K562 (cell line): ENCODE measurements around the gene SLC2A9. TPM values are rescaled to one million over a fixed set of nuclear protein-coding genes. Genes with fewer than 3 reads are reported as not detected.

Experiments used
- ATAC-seq: fragments of 200-7000 bp; cut with Tn5 transposase; 3 replicates; pipeline ENCODE4 v1.9.1; 2020; ENCODE audit warnings: moderate library complexity
- BruUV-seq: library from RNA; stranded (reverse); fragments of 400-500 nt; replicated peaks from 2 replicates; lab custom pipeline; 2021; lab: Mats Ljungman, UMichigan
- CTCF ChIA-PET: fragments of 300-600 bp; formaldehyde crosslinking; extraction: SDS; loops from one replicate; lab custom pipeline; 2021; ENCODE audit warnings: low intra/inter-chr PET ratio; lab: Yijun Ruan, JAX
- POLR2A ChIA-PET: fragments of 300-600, 350-650 bp; sonication (Branson Sonifier 250); formaldehyde crosslinking; extraction: SDS; loops from one replicate; lab custom pipeline; 2021; ENCODE audit warnings: antibody characterized with exemption, inconsistent platforms; lab: Yijun Ruan, JAX
- DNase-seq, 4 experiments: peaks; one replicate each; pipeline versions ENCODE4 v3.0.0 to v3.0.0-alpha.2; 2011 to 2018; ENCODE audit warnings: low spot score in 3 of 4, mixed read lengths in 3 of 4; ENCODE audit errors: extremely low read depth in 1 of 4
- FAIRE-seq: peaks from 2 replicates; lab custom pipeline; 2011; peaks lifted over from hg19 to GRCh38; lab: Jason Lieb, UNC
- H2AFZ ChIP-seq: 2 replicates; pipeline ENCODE4 v1.6.0; 2011; ENCODE audit warnings: low read depth, low read length, control low read depth, inconsistent platforms
- H3K27ac ChIP-seq: fragments of 200-600 bp; 3 replicates; pipeline ENCODE4 v1.8.0; 2011; ENCODE audit warnings: low read depth, mild to moderate bottlenecking, control low read depth, inconsistent platforms, low read length, moderate library complexity, mixed read lengths; ENCODE audit errors: extremely low read depth
- H3K27me3 ChIP-seq, 2 experiments: fragments of 300-600 bp in 1 of 2; 2 replicates in 1 of 2; 3 replicates in 1 of 2; pipeline versions ENCODE4 v1.6.0 to v1.8.0; 2011; ENCODE audit warnings: inconsistent platforms in 2 of 2, low read length in 2 of 2, mild to moderate bottlenecking in 1 of 2, mixed read lengths in 1 of 2, moderate library complexity in 1 of 2; ENCODE audit not compliant: control insufficient read depth in 2 of 2, insufficient read depth in 2 of 2
- H3K36me3 ChIP-seq: fragments of 300-600 bp; 3 replicates; pipeline ENCODE4 v1.8.0; 2011; ENCODE audit warnings: mild to moderate bottlenecking, low read length, inconsistent platforms; ENCODE audit not compliant: control insufficient read depth, insufficient read depth
- H3K4me1 ChIP-seq, 2 experiments: fragments of 200-600 bp in 1 of 2; replicated peaks in 1 of 2; 2 replicates in 1 of 2; 3 replicates in 1 of 2; pipeline versions ENCODE4 v1.5.1 to v1.8.0; 2011; ENCODE audit warnings: inconsistent platforms in 2 of 2, low read length in 2 of 2, mild to moderate bottlenecking in 1 of 2, mixed read lengths in 1 of 2, moderate library complexity in 1 of 2; ENCODE audit not compliant: control insufficient read depth in 2 of 2, insufficient read depth in 2 of 2
- H3K4me2 ChIP-seq: 2 replicates; pipeline ENCODE4 v1.6.1; 2011; ENCODE audit warnings: low read length, control low read depth, inconsistent platforms, mixed read lengths; ENCODE audit not compliant: insufficient read depth
- H3K4me3 ChIP-seq: fragments of 200-600 bp; sonication (generic), shearing (Covaris generic); 2 replicates; pipeline ENCODE4 v1.5.1; 2016; ENCODE audit warnings: control low read depth, inconsistent platforms
- H3K79me2 ChIP-seq: fragments of 200-600 bp; 3 replicates; pipeline ENCODE4 v1.8.0; 2011; ENCODE audit warnings: low read length, inconsistent platforms; ENCODE audit not compliant: control insufficient read depth, insufficient read depth
- H3K9ac ChIP-seq, 2 experiments: 2 replicates each; pipeline versions ENCODE4 v1.6.0 to v1.6.1; 2011; ENCODE audit warnings: low read depth in 2 of 2, low read length in 2 of 2, control low read depth in 1 of 2, inconsistent platforms in 1 of 2, mild to moderate bottlenecking in 1 of 2, mixed read lengths in 1 of 2; ENCODE audit not compliant: insufficient read depth in 1 of 2
- H3K9me1 ChIP-seq: one replicate; pipeline ENCODE4 v1.6.0; 2011; ENCODE audit warnings: inconsistent platforms, mild to moderate bottlenecking, low read length, moderate library complexity; ENCODE audit not compliant: control insufficient read depth, insufficient read depth
- H3K9me3 ChIP-seq: replicated peaks from 2 replicates; pipeline ENCODE4 v1.5.1; 2011; ENCODE audit warnings: low read depth, low read length, inconsistent platforms; ENCODE audit not compliant: control insufficient read depth, insufficient read depth
- H4K20me1 ChIP-seq: replicated peaks from 2 replicates; pipeline ENCODE4 v1.6.1; 2011; ENCODE audit warnings: low read length, inconsistent platforms, mixed read lengths; ENCODE audit not compliant: control insufficient read depth, insufficient read depth
- HNRNPL ChIP-seq: fragments of 200-400 bp; formaldehyde crosslinking; IDR thresholded peaks from 2 replicates; pipeline ENCODE4 v1.6.1; 2017; ENCODE audit warnings: low read depth, mild to moderate bottlenecking, low read length
- PCBP2 ChIP-seq: fragments of 200-400 bp; formaldehyde crosslinking; IDR thresholded peaks from 2 replicates; pipeline ENCODE4 v1.6.1; 2018; ENCODE audit warnings: low read length, low read depth, mild to moderate bottlenecking, moderate library complexity; ENCODE audit not compliant: poor library complexity, severe bottlenecking
- RAD21 ChIP-seq, 2 experiments: fragments of 250-450 bp in 1 of 2; fragments of 450-650 bp in 1 of 2; sonication (Bioruptor Pico) in 1 of 2; formaldehyde crosslinking in 1 of 2; IDR thresholded peaks in 1 of 2; conservative IDR thresholded peaks in 1 of 2; 2 replicates each; pipeline versions ENCODE4 v1.4.0 to v1.8.0; 2020 to 2022; ENCODE audit warnings: mild to moderate bottlenecking in 2 of 2, moderate library complexity in 1 of 2
- RBM25 ChIP-seq: fragments of 200-400 bp; formaldehyde crosslinking; IDR thresholded peaks from 2 replicates; pipeline ENCODE4 v1.6.1; 2018; ENCODE audit warnings: low read length, low read depth, moderate library complexity; ENCODE audit not compliant: severe bottlenecking
- SRF ChIP-seq, 2 experiments: fragments of 250-450, 450-650 bp in 1 of 2; sonication (Bioruptor Pico) in 1 of 2; sonication (generic) in 1 of 2; formaldehyde crosslinking; IDR thresholded peaks; 2 replicates each; pipeline versions ENCODE4 v1.5.0 to v1.5.1; 2020 to 2022; ENCODE audit warnings: mild to moderate bottlenecking in 1 of 2, missing genetic modification reagents in 1 of 2
- TOE1 ChIP-seq, 2 experiments: fragments of 450-650 bp in 1 of 2; sonication (generic) in 1 of 2; formaldehyde crosslinking in 1 of 2; IDR thresholded peaks; 2 replicates each; pipeline versions ENCODE4 v1.7.1 to v1.8.0; 2016 to 2022; ENCODE audit warnings: borderline replicate concordance in 2 of 2, mild to moderate bottlenecking in 2 of 2, antibody characterized with exemption in 1 of 2, inconsistent platforms in 1 of 2, low read depth in 1 of 2, missing genetic modification reagents in 1 of 2, moderate library complexity in 1 of 2
- ZBTB17 ChIP-seq: fragments of 450-650 bp; formaldehyde crosslinking; IDR thresholded peaks from 2 replicates; pipeline ENCODE4 v1.4.0; 2020; ENCODE audit warnings: mild to moderate bottlenecking
- WGBS: fragments of 100-300 bp; shearing (Covaris generic); methylation state at CpG from one replicate; pipeline ENCODE4 v1.1.6; 2016; ENCODE audit warnings: low coverage, mixed read lengths; ENCODE audit not compliant: insufficient coverage; ENCODE audit errors: missing lambda C conversion rate; 5-methylcytosine and 5-hydroxymethylcytosine counted together
- in situ Hi-C: fragments of 300-500 bp; cut with MboI; formaldehyde crosslinking; loops from 4 replicates; pipeline ENCODE4 v1.15.0; 2018; ENCODE audit warnings: inconsistent platforms, mixed read lengths
- intact Hi-C: fragments of 100-400 bp; cut with micrococcal nuclease; formaldehyde crosslinking; loops from 2 replicates; pipeline ENCODE4 v1.14.2; 2022
- polyA plus RNA-seq, 8 experiments: library from polyadenylated mRNA; depleted of rRNA in 4 of 8; stranded (reverse) in 5 of 8; unstranded in 3 of 8; fragments of >200 nt; fragmentation: Nextera tagmentation in 2 of 8; fragmentation: Illumina TruSeq in 1 of 8; extraction: Ambion mirVana in 2 of 8; extraction: Trizol in 1 of 8; gene quantifications; 2 replicates each; pipeline versions ENCODE4 v1.2.1 to v1.2.3, GENCODE V29; 2011 to 2014; ENCODE audit warnings: inconsistent platforms in 1 of 8, missing spikeins in 1 of 8
- total RNA-seq, 7 experiments: library from RNA; depleted of rRNA in 6 of 7; stranded (reverse); fragments of >200 nt in 6 of 7; fragmentation: Illumina TruSeq in 2 of 7; extraction: Trizol in 2 of 7; gene quantifications; 2 replicates each; pipeline versions ENCODE4 v1.2.1 to v1.2.3, GENCODE V29; 2011 to 2021; ENCODE audit warnings: low replicate concordance in 1 of 7
- TF ChIP-seq, protein P1 (sequence below), 3 experiments: IDR thresholded peaks in 2 of 3; conservative IDR thresholded peaks in 1 of 3; 2 replicates each; pipeline ENCODE4 v1.5.1; 2011 to 2012; ENCODE audit warnings: low read length in 3 of 3, mild to moderate bottlenecking in 3 of 3, control low read depth in 2 of 3, improper control_type of control experiment in 1 of 3, inconsistent platforms in 1 of 3, low read depth in 1 of 3, mixed read lengths in 1 of 3, moderate library complexity in 1 of 3; ENCODE audit not compliant: insufficient read depth in 2 of 3
- TF ChIP-seq, protein P2 (sequence below): fragments of 450-650 bp; IDR thresholded peaks from 2 replicates; pipeline ENCODE4 v1.6.1; 2016; ENCODE audit warnings: borderline replicate concordance

SLC2A9 gene
- total and polyA plus RNA-seq, 9 of the 15 experiments (the other 6 are each of a cell fraction or from before 2014, with no cell fraction given), result 0.15 to 1.9 (median 0.76) TPM

DNA sequence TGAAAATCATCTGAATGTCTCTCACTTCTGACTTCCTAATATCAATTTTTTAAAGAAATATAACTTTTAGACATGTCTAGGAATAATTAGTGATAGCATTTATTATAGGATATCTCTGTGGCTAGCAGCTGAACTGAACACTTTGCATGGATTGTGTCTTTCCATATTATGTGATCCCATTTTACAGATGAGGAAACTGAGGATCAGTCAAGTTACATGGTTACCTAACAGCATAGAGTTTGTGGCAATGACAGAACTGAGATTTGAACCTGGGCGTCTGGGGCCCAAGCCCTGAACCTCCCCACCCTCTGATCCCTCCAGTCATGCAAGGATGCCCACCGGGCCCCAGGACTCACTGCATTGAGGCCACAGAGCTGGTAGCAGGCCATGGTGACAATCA lies 101.3 kb downstream of the SLC2A9 start:
- Histone ChIP-seq H3K27me3 (peaks cover 0 to 26% of the 10 kb centered on the region in 2 experiments; a peak in 2 of 5 replicates), H3K9ac (no peak overlapping the region), H4K20me1 (no peaks in the 10 kb centered on the region), H3K79me2 (no peaks in the 10 kb centered on the region), H3K9me1 (no peaks in the 10 kb centered on the region), H3K36me3 (no peaks in the 10 kb centered on the region), H3K4me3 (no peak overlapping the region)
- no peak for ATAC-seq
- no peak for FAIRE-seq
- DNase-seq, result no peak
- BruUV-seq, result no TSS peak
- in situ Hi-C loops, result no loop called here
- WGBS, result 0% methylated on average over 2 of the region's 2 CpGs
- no peak for TF ChIP-seq HNRNPL
- peak; percentile 74 for TF ChIP-seq RBM25
- TF ChIP-seq, all 486 proteins: peak for 1
- Histone ChIP-seq H3K9me3 (no peaks in the 10 kb centered on the region), H3K4me1 (no peaks in the 10 kb centered on the region; a peak in 1 of 5 replicates), H3K4me2 (no peak overlapping the region), H3K27ac (no peak overlapping the region), H2AFZ (no peak overlapping the region)
- ChIA-PET CTCF (no interaction called here), POLR2A (no interaction called here)
- intact Hi-C loops, result loop anchor here (10.0 kb wide), 1 partner anchor 215 kb away; no protein-coding TSS in a partner anchor

DNA sequence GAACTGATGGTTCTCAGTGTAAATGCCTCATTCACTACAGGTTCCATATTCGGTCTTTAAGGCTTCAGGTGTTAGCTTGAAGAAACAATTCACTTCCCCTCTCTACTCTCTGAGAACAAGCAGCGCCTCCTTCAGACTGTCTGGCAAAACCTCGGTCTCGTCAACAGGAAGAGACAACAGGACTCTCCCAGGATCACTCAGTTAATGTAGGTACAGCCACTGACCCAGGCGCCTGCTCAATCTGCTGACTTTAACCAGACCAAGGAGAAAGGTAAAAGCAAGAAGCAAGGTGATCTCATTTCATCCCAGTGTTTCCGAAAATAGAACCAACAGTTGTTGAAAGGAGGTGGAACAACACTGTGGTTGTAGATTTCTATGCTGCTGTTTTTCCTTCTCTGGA lies 102.2 kb downstream of the SLC2A9 start:
- CTCF ChIA-PET, result no interaction called here
- intact Hi-C loops, result no loop called here
- TF ChIP-seq ZBTB17 (CRISPR knock-in tag), result no peak
- TF ChIP-seq TOE1 (IDR thresholded peaks at IDR 0.05; ENCODE audit: borderline replicate concordance), result no peak
- no peak for TF ChIP-seq TOE1 (CRISPR knock-in tag; IDR thresholded peaks at IDR 0.05; ENCODE audit: borderline replicate concordance, low read depth)
- TF ChIP-seq RAD21 (CRISPR knock-in tag; conservative IDR thresholded peaks at IDR 0.05 in 1 of 2, IDR thresholded peaks at IDR 0.05 in 1 of 2), result peak in 1 of 2 experiments; percentile 15; a peak in 1 of 4 replicates
- TF ChIP-seq PCBP2, result no peak
- TF ChIP-seq, protein P1, sequence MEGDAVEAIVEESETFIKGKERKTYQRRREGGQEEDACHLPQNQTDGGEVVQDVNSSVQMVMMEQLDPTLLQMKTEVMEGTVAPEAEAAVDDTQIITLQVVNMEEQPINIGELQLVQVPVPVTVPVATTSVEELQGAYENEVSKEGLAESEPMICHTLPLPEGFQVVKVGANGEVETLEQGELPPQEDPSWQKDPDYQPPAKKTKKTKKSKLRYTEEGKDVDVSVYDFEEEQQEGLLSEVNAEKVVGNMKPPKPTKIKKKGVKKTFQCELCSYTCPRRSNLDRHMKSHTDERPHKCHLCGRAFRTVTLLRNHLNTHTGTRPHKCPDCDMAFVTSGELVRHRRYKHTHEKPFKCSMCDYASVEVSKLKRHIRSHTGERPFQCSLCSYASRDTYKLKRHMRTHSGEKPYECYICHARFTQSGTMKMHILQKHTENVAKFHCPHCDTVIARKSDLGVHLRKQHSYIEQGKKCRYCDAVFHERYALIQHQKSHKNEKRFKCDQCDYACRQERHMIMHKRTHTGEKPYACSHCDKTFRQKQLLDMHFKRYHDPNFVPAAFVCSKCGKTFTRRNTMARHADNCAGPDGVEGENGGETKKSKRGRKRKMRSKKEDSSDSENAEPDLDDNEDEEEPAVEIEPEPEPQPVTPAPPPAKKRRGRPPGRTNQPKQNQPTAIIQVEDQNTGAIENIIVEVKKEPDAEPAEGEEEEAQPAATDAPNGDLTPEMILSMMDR (IDR thresholded peaks at IDR 0.05 in 2 of 3, conservative IDR thresholded peaks at IDR 0.05 in 1 of 3; ENCODE audit: insufficient read depth in 2 of 3, low read depth in 1 of 3, low read length in 3 of 3), result peak in 2 of 3 experiments; percentile 16 to 34; a peak in 2 of 6 replicates
- TF ChIP-seq SRF (CRISPR knock-in tag; IDR thresholded peaks at IDR 0.05), result no peak
- TF ChIP-seq, protein P2, sequence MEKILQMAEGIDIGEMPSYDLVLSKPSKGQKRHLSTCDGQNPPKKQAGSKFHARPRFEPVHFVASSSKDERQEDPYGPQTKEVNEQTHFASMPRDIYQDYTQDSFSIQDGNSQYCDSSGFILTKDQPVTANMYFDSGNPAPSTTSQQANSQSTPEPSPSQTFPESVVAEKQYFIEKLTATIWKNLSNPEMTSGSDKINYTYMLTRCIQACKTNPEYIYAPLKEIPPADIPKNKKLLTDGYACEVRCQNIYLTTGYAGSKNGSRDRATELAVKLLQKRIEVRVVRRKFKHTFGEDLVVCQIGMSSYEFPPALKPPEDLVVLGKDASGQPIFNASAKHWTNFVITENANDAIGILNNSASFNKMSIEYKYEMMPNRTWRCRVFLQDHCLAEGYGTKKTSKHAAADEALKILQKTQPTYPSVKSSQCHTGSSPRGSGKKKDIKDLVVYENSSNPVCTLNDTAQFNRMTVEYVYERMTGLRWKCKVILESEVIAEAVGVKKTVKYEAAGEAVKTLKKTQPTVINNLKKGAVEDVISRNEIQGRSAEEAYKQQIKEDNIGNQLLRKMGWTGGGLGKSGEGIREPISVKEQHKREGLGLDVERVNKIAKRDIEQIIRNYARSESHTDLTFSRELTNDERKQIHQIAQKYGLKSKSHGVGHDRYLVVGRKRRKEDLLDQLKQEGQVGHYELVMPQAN, result no peak

More for the DNA sequence above, 102.2 kb downstream of the SLC2A9 start:
- WGBS, result 0% methylated on average over 6 of the region's 6 CpGs
- no peaks in the 10 kb centered on the region for H3K79me2 ChIP-seq
- H3K9me3 ChIP-seq, result no peaks in the 10 kb centered on the region
- H4K20me1 ChIP-seq, result no peaks in the 10 kb centered on the region
- no peak overlapping the region for H3K9ac ChIP-seq
- no peaks in the 10 kb centered on the region for H3K9me1 ChIP-seq
- H3K27ac ChIP-seq, result no peak overlapping the region
- H3K4me3 ChIP-seq, result no peak overlapping the region
- in situ Hi-C loops, result no loop called here
- ATAC-seq (peak; percentile 68), DNase-seq (peak in 1 of 4 experiments; percentile 6), FAIRE-seq (peak; percentile 15)
- peaks cover 0 to 19% of the 10 kb centered on the region in 2 experiments; a peak in 2 of 5 replicates for H3K27me3 ChIP-seq
- no peak overlapping the region for H2AFZ ChIP-seq
- H3K4me2 ChIP-seq, result no peak overlapping the region
- POLR2A ChIA-PET, result interaction anchor here (1.2 kb wide), 1 partner anchor 17 kb away, joined by 6 read pairs; no protein-coding TSS in a partner anchor
- no TSS peak for BruUV-seq
- H3K4me1 ChIP-seq, result no peaks in the 10 kb centered on the region
- H3K36me3 ChIP-seq, result no peaks in the 10 kb centered on the region
